WTC11 (cell line): ENCODE measurements around the gene SPATC1L. TPM values are rescaled to one million over a fixed set of nuclear protein-coding genes. Genes with fewer than 3 reads are reported as not detected.

Experiments
- ATAC-seq: fragments of 200-7000 bp; cut with Tn5 transposase; 2 replicates; pipeline ENCODE4 v1.10.0; 2021; ENCODE audit warnings: mild to moderate bottlenecking, moderate library complexity
- CTCF ChIA-PET: fragments of 300-600 bp; sonication (Branson Sonifier 250); formaldehyde crosslinking; loops from one replicate; lab custom pipeline; 2021; ENCODE audit warnings: antibody characterized with exemption; lab: Charles Lee
- POLR2A ChIA-PET: fragments of 350-600 bp; sonication (Branson Sonifier 250); formaldehyde crosslinking; loops from one replicate; lab custom pipeline; 2021; ENCODE audit warnings: antibody characterized with exemption; lab: Charles Lee
- DNase-seq: peaks from one replicate; pipeline ENCODE4 v3.0.0; 2021; ENCODE audit warnings: low spot score
- H3K27ac Mint-ChIP-seq: 2 replicates; pipeline ENCODE4 v1.8.0; 2021; ENCODE audit warnings: mixed read lengths
- H3K27me3 Mint-ChIP-seq: 2 replicates; pipeline ENCODE4 v1.8.0; 2021; ENCODE audit warnings: low read depth, mild to moderate bottlenecking, moderate library complexity, mixed read lengths
- H3K36me3 Mint-ChIP-seq: 2 replicates; pipeline ENCODE4 v1.8.0; 2021; ENCODE audit warnings: mixed read lengths
- H3K4me1 Mint-ChIP-seq: 2 replicates; pipeline ENCODE4 v1.8.0; 2022; ENCODE audit warnings: mixed read lengths
- H3K4me3 Mint-ChIP-seq: 2 replicates; pipeline ENCODE4 v1.8.0; 2021; ENCODE audit warnings: mild to moderate bottlenecking, moderate library complexity, mixed read lengths
- H3K9me3 Mint-ChIP-seq: 2 replicates; pipeline ENCODE4 v1.8.0; 2021; ENCODE audit warnings: mixed read lengths
- ATF1 ChIP-seq: sonication (generic); formaldehyde crosslinking; IDR thresholded peaks from 2 replicates; pipeline ENCODE4 v1.8.1; 2023; ENCODE audit warnings: mild to moderate bottlenecking, moderate library complexity, missing genetic modification reagents
- ATF2 ChIP-seq: sonication (generic); formaldehyde crosslinking; IDR thresholded peaks from 2 replicates; pipeline ENCODE4 v1.8.1; 2022; ENCODE audit warnings: low read depth, missing genetic modification reagents, borderline replicate concordance
- ATF3 ChIP-seq: sonication (generic); formaldehyde crosslinking; conservative IDR thresholded peaks from 2 replicates; pipeline ENCODE4 v1.8.1; 2022; ENCODE audit warnings: mild to moderate bottlenecking, missing genetic modification reagents
- CREM ChIP-seq: sonication (generic); formaldehyde crosslinking; IDR thresholded peaks from 2 replicates; pipeline ENCODE4 v1.8.1; 2022; ENCODE audit warnings: mild to moderate bottlenecking, missing genetic modification reagents, moderate library complexity
- E2F1 ChIP-seq: sonication (generic); formaldehyde crosslinking; IDR thresholded peaks from 2 replicates; pipeline ENCODE4 v1.8.0; 2022; ENCODE audit warnings: mild to moderate bottlenecking, missing genetic modification reagents
- E2F5 ChIP-seq: sonication (generic); formaldehyde crosslinking; IDR thresholded peaks from 2 replicates; pipeline ENCODE4 v1.8.1; 2022; ENCODE audit warnings: mild to moderate bottlenecking, moderate library complexity, missing genetic modification reagents
- ELF4 ChIP-seq: sonication (generic); formaldehyde crosslinking; IDR thresholded peaks from 2 replicates; pipeline ENCODE4 v1.8.1; 2022; ENCODE audit warnings: low read depth, mild to moderate bottlenecking, moderate library complexity, missing genetic modification reagents
- ESRRA ChIP-seq: sonication (generic); formaldehyde crosslinking; IDR thresholded peaks from 2 replicates; pipeline ENCODE4 v1.8.1; 2022; ENCODE audit warnings: mild to moderate bottlenecking, missing genetic modification reagents, borderline replicate concordance
- ETV6 ChIP-seq: sonication (generic); formaldehyde crosslinking; IDR thresholded peaks from 2 replicates; pipeline ENCODE4 v1.8.1; 2022; ENCODE audit warnings: mild to moderate bottlenecking, missing genetic modification reagents
- FOXJ3 ChIP-seq: sonication (generic); formaldehyde crosslinking; IDR thresholded peaks from 2 replicates; pipeline ENCODE4 v1.9.0; 2021; ENCODE audit warnings: missing genetic modification reagents, mild to moderate bottlenecking, borderline replicate concordance
- FOXK1 ChIP-seq: sonication (generic); formaldehyde crosslinking; IDR thresholded peaks from 2 replicates; pipeline ENCODE4 v1.8.0; 2022; ENCODE audit warnings: mild to moderate bottlenecking, moderate library complexity, missing genetic modification reagents
- FOXP4 ChIP-seq: sonication (generic); formaldehyde crosslinking; IDR thresholded peaks from 2 replicates; pipeline ENCODE4 v1.8.0; 2022; ENCODE audit warnings: mild to moderate bottlenecking, missing genetic modification reagents
- GRHL2 ChIP-seq: fragments of 250-450 bp; sonication (Bioruptor Pico); IDR thresholded peaks from 2 replicates; pipeline ENCODE4 v1.8.0; 2022; ENCODE audit warnings: mild to moderate bottlenecking, moderate library complexity; ENCODE audit not compliant: insufficient replicate concordance, severe bottlenecking
- IRF1 ChIP-seq: sonication (generic); formaldehyde crosslinking; IDR thresholded peaks from 2 replicates; pipeline ENCODE4 v1.8.0; 2023; ENCODE audit warnings: missing genetic modification reagents
- JAZF1 ChIP-seq: fragments of 250-450 bp; sonication (Bioruptor Pico); IDR thresholded peaks from 2 replicates; pipeline ENCODE4 v1.9.0; 2021; ENCODE audit warnings: moderate library complexity, mild to moderate bottlenecking, inconsistent platforms
- NFATC4 ChIP-seq: fragments of 250-450 bp; sonication (Bioruptor Pico); IDR thresholded peaks from 2 replicates; pipeline ENCODE4 v1.9.0; 2021; ENCODE audit warnings: mild to moderate bottlenecking
- SMAD3 ChIP-seq: sonication (generic); formaldehyde crosslinking; IDR thresholded peaks from 2 replicates; pipeline ENCODE4 v1.8.0; 2022; ENCODE audit warnings: missing genetic modification reagents, mild to moderate bottlenecking, borderline replicate concordance
- SOX15 ChIP-seq: fragments of 250-450 bp; sonication (Bioruptor Pico); IDR thresholded peaks from 2 replicates; pipeline ENCODE4 v1.9.0; 2021; ENCODE audit warnings: mild to moderate bottlenecking
- SP1 ChIP-seq: sonication (generic); formaldehyde crosslinking; conservative IDR thresholded peaks from 2 replicates; pipeline ENCODE4 v1.8.1; 2022; ENCODE audit warnings: missing genetic modification reagents
- TEAD4 ChIP-seq: sonication (generic); formaldehyde crosslinking; IDR thresholded peaks from 2 replicates; pipeline ENCODE4 v1.8.0; 2022; ENCODE audit warnings: mild to moderate bottlenecking, missing genetic modification reagents
- USF1 ChIP-seq: sonication (generic); formaldehyde crosslinking; IDR thresholded peaks from 2 replicates; pipeline ENCODE4 v1.8.0; 2022; ENCODE audit warnings: mild to moderate bottlenecking, missing genetic modification reagents
- ZBTB21 ChIP-seq: sonication (generic); formaldehyde crosslinking; IDR thresholded peaks from 2 replicates; pipeline ENCODE4 v1.8.1; 2023; ENCODE audit warnings: mild to moderate bottlenecking, missing genetic modification reagents, borderline replicate concordance
- ZMAT4 ChIP-seq: fragments of 250-450 bp; sonication (Bioruptor Pico); IDR thresholded peaks from 2 replicates; pipeline ENCODE4 v1.9.0; 2021; ENCODE audit warnings: mild to moderate bottlenecking
- ZNF416 ChIP-seq: fragments of 250-450 bp; sonication (Bioruptor Pico); IDR thresholded peaks from 2 replicates; pipeline ENCODE4 v1.9.0; 2021; ENCODE audit warnings: mild to moderate bottlenecking, inconsistent platforms
- total RNA-seq: library from RNA; stranded (reverse); gene quantifications from 3 replicates; pipeline ENCODE4 v1.2.3, GENCODE V29; 2021

Gene SPATC1L
- total RNA-seq, 1 experiment from 2014 or later, result 61.7 TPM

- peaks cover 13% of the 10 kb centered on the region for H3K36me3 Mint-ChIP-seq
- no peaks in the 10 kb centered on the region; the same call in 1 of the 2 replicates for H3K27me3 Mint-ChIP-seq
- H3K4me3 Mint-ChIP-seq, result no peak overlapping the region
- H3K9me3 Mint-ChIP-seq, result no peaks in the 10 kb centered on the region
- H3K27ac Mint-ChIP-seq, result no peak overlapping the region
- POLR2A ChIA-PET, result no interaction called here
- CTCF ChIA-PET, result interaction anchor here (0.6 kb wide), 1 partner anchor 28 kb away, joined by 4 read pairs; no protein-coding TSS in a partner anchor
- ATAC-seq (no peak), DNase-seq (peak; percentile 5)
- TF ChIP-seq SP1 (CRISPR knock-in tag), result no peak
- TF ChIP-seq SMAD3 (CRISPR knock-in tag), result no peak
- TF ChIP-seq ATF1 (CRISPR knock-in tag), result no peak
- no peak for TF ChIP-seq ZMAT4 (CRISPR knock-in tag)
- no peak for TF ChIP-seq GRHL2 (CRISPR knock-in tag)
- TF ChIP-seq NFATC4 (CRISPR knock-in tag), result no peak
- TF ChIP-seq E2F5 (CRISPR knock-in tag), result no peak
- no peak for TF ChIP-seq ELF4 (CRISPR knock-in tag)
- TF ChIP-seq ZBTB21 (CRISPR knock-in tag), result no peak
- H3K4me1 Mint-ChIP-seq, result no peaks in the 10 kb centered on the region
Measured at GRCh38 chr21:46124926-46125845, 59.1 kb downstream of the SPATC1L start.

GRCh38 chr21:46124083-46124925 is 60.0 kb downstream of the SPATC1L start:
- no peak overlapping the region for H3K27ac Mint-ChIP-seq
- no peaks in the 10 kb centered on the region for H3K9me3 Mint-ChIP-seq
- no peak for TF ChIP-seq CREM (CRISPR knock-in tag)
- TF ChIP-seq ATF3, result no peak
- TF ChIP-seq E2F1 (CRISPR knock-in tag), result no peak
- no peak for TF ChIP-seq IRF1 (CRISPR knock-in tag)
- no peak for TF ChIP-seq ATF2 (CRISPR knock-in tag)
- TF ChIP-seq FOXJ3, result no peak
- no peak for TF ChIP-seq USF1 (CRISPR knock-in tag)
- no peak for TF ChIP-seq JAZF1
- no peak for TF ChIP-seq SOX15
- TF ChIP-seq ETV6, result no peak
- no peak for TF ChIP-seq FOXK1 (CRISPR knock-in tag)
- TF ChIP-seq TEAD4 (CRISPR knock-in tag), result no peak
- TF ChIP-seq ESRRA (CRISPR knock-in tag), result no peak
- no peak for TF ChIP-seq ZNF416 (CRISPR knock-in tag)
- TF ChIP-seq NFATC4 (CRISPR knock-in tag), result no peak
- TF ChIP-seq FOXP4 (CRISPR knock-in tag), result no peak
- no peak for TF ChIP-seq ZBTB21 (CRISPR knock-in tag)
- DNase-seq (peak; percentile 7), ATAC-seq (no peak)
- H3K4me3 Mint-ChIP-seq, result no peak overlapping the region
- no peaks in the 10 kb centered on the region for H3K27me3 Mint-ChIP-seq
- ChIA-PET CTCF (no interaction called here), POLR2A (no interaction called here)
- H3K4me1 Mint-ChIP-seq, result no peaks in the 10 kb centered on the region
- peaks cover 13% of the 10 kb centered on the region for H3K36me3 Mint-ChIP-seq
